ENCODE measurements around the gene CSTF2. TPM values are rescaled to one million over a fixed set of nuclear protein-coding genes. Genes with fewer than 3 reads are reported as not detected.
A peak's percentile ranks its signal among the peaks of the same experiment; 100 is the strongest.

CSTF2 gene
- total RNA-seq, 3 donors from 2014 or later (not counting 1 experiment from before 2014, with no cell fraction given) = 6.6 to 9.5 (median 8.3) TPM

- Histone ChIP-seq H3K9me3 (ENCODE audit: control insufficient read depth, insufficient read depth, low read length) (no peaks in the 10 kb centered on the region), H3K36me3 (ENCODE audit: control insufficient read depth, insufficient read depth, low read length) (no peaks in the 10 kb centered on the region), H3K27ac (ENCODE audit: low read length) (no peak overlapping the region), H3K27me3 (ENCODE audit: control insufficient read depth, insufficient read depth, low read length) (no peaks in the 10 kb centered on the region), H3K4me3 (ENCODE audit: low read length) (no peak overlapping the region), H3K4me1 (ENCODE audit: control insufficient read depth, insufficient read depth, low read length) (peaks cover 7% of the 10 kb centered on the region)
- ATAC-seq (no peak), DNase-seq (no peak)
- no peak overlapping the region for H3K27ac Mint-ChIP-seq
- H3K4me3 Mint-ChIP-seq = no peak overlapping the region
- WGBS (ENCODE audit: insufficient coverage) = 83% methylated on average over 2 of the region's 2 CpGs
- peaks cover 6 to 8% of the 10 kb centered on the region in 2 donors for H3K4me1 Mint-ChIP-seq
- TF ChIP-seq, protein P1, sequence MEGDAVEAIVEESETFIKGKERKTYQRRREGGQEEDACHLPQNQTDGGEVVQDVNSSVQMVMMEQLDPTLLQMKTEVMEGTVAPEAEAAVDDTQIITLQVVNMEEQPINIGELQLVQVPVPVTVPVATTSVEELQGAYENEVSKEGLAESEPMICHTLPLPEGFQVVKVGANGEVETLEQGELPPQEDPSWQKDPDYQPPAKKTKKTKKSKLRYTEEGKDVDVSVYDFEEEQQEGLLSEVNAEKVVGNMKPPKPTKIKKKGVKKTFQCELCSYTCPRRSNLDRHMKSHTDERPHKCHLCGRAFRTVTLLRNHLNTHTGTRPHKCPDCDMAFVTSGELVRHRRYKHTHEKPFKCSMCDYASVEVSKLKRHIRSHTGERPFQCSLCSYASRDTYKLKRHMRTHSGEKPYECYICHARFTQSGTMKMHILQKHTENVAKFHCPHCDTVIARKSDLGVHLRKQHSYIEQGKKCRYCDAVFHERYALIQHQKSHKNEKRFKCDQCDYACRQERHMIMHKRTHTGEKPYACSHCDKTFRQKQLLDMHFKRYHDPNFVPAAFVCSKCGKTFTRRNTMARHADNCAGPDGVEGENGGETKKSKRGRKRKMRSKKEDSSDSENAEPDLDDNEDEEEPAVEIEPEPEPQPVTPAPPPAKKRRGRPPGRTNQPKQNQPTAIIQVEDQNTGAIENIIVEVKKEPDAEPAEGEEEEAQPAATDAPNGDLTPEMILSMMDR (IDR thresholded peaks at IDR 0.05) = no peak
- no peaks in the 10 kb centered on the region for H3K9me3 Mint-ChIP-seq
- intact Hi-C loops (cut with micrococcal nuclease) = no loop called here
- H3K27me3 Mint-ChIP-seq (ENCODE audit: low read depth in 2 of 2) = peaks cover 26 to 41% of the 10 kb centered on the region in 2 donors
- H3K36me3 Mint-ChIP-seq = no peaks in the 10 kb centered on the region
Observed at GRCh38 chrX:100817340-100817739, 2.9 kb upstream of the CSTF2 start.

GRCh38 chrX:100819534-100819836 is 706 bp upstream of the CSTF2 start:
- Histone ChIP-seq H3K27ac (ENCODE audit: low read length) (peak overlapping the region; percentile 85), H3K9me3 (ENCODE audit: control insufficient read depth, insufficient read depth, low read length) (no peaks in the 10 kb centered on the region), H3K36me3 (ENCODE audit: control insufficient read depth, insufficient read depth, low read length) (peaks cover 10% of the 10 kb centered on the region), H3K4me1 (ENCODE audit: control insufficient read depth, insufficient read depth, low read length) (peaks cover 7% of the 10 kb centered on the region), H3K27me3 (ENCODE audit: control insufficient read depth, insufficient read depth, low read length) (no peaks in the 10 kb centered on the region), H3K4me3 (ENCODE audit: low read length) (peak overlapping the region; percentile 82)
- intact Hi-C loops (cut with micrococcal nuclease) = no loop called here
- H3K36me3 Mint-ChIP-seq = no peaks in the 10 kb centered on the region
- peaks cover 14 to 22% of the 10 kb centered on the region in 2 donors for H3K27me3 Mint-ChIP-seq (ENCODE audit: low read depth in 2 of 2)
- no peaks in the 10 kb centered on the region for H3K9me3 Mint-ChIP-seq
- H3K27ac Mint-ChIP-seq = peak overlapping the region; percentile 85 to 89
- peak overlapping the region; percentile 82 for H3K4me3 Mint-ChIP-seq
- 10% methylated on average over 15 of the region's 15 CpGs for WGBS (ENCODE audit: insufficient coverage)
- H3K4me1 Mint-ChIP-seq = peaks cover 6 to 8% of the 10 kb centered on the region in 2 donors
- DNase-seq (no peak), ATAC-seq (no peak)
- TF ChIP-seq, protein P1 (IDR thresholded peaks at IDR 0.05) = no peak

DNA sequence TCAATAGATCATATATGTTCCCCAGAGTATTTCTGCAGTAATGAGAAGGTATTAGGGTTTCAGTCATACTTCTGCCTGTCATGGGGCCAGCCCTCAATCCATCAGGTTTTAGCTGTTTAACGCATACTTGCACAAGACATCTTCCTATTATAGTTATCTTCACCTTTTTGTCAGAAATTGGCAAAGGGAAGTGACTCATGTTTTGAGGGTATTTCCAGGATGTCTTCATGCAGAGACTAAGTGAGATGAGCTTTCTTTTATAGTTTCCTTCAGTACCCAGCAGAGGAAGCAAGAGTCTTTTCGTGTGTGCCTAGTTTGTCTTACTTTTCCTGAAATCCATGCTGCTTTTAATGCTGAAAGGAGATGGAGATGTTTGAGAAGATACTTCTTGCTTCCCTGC is 9.5 kb downstream of the CSTF2 start:
- peak in 1 of 3 donors; percentile 46 for ATAC-seq
- intact Hi-C loops (cut with micrococcal nuclease) = no loop called here
- Histone ChIP-seq H3K9me3 (ENCODE audit: control insufficient read depth, insufficient read depth, low read length) (no peaks in the 10 kb centered on the region), H3K36me3 (ENCODE audit: control insufficient read depth, insufficient read depth, low read length) (peaks cover 36% of the 10 kb centered on the region), H3K27ac (ENCODE audit: low read length) (no peak overlapping the region), H3K27me3 (ENCODE audit: control insufficient read depth, insufficient read depth, low read length) (no peaks in the 10 kb centered on the region), H3K4me1 (ENCODE audit: control insufficient read depth, insufficient read depth, low read length) (no peaks in the 10 kb centered on the region), H3K4me3 (ENCODE audit: low read length) (no peak overlapping the region)
- Mint-ChIP-seq H3K27me3 (ENCODE audit: low read depth in 2 of 2) (no peaks in the 10 kb centered on the region), H3K9me3 (no peaks in the 10 kb centered on the region), H3K27ac (no peak overlapping the region), H3K36me3 (no peaks in the 10 kb centered on the region), H3K4me3 (no peak overlapping the region), H3K4me1 (peaks cover 0 to 3% of the 10 kb centered on the region in 2 donors)
- DNase-seq = peak in 1 of 2 donors; percentile 65
- 43% methylated on average over 1 of the region's 2 CpGs for WGBS (ENCODE audit: insufficient coverage)
- TF ChIP-seq, protein P1 (IDR thresholded peaks at IDR 0.05) = no peak

DNA sequence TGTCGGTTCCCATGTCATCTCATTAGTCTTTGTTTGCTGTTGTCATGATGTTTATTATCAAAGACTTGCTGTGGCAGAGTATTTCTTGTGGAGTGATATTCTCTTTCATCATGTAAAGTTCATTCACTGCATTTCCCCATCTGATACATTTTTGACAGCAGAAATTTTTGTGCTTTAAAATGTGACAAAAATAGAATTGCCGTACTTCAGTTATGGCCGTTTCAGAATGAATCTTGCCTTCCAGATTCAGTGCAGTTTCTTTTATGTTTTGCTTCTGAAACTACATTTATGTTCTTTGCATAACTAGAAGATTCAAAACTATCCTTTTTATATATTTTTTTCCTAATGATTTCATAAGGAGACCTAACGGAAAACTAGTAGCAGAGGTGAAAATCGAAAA is 10.0 kb downstream of the CSTF2 start:
- no peak for ATAC-seq
- Mint-ChIP-seq H3K4me3 (no peak overlapping the region), H3K27ac (no peak overlapping the region), H3K36me3 (no peaks in the 10 kb centered on the region), H3K9me3 (no peaks in the 10 kb centered on the region), H3K27me3 (ENCODE audit: low read depth in 2 of 2) (no peaks in the 10 kb centered on the region), H3K4me1 (peaks cover 0 to 3% of the 10 kb centered on the region in 2 donors)
- TF ChIP-seq, protein P1 (IDR thresholded peaks at IDR 0.05) = no peak
- Histone ChIP-seq H3K36me3 (ENCODE audit: control insufficient read depth, insufficient read depth, low read length) (peaks cover 35% of the 10 kb centered on the region), H3K27ac (ENCODE audit: low read length) (no peak overlapping the region), H3K4me3 (ENCODE audit: low read length) (no peak overlapping the region), H3K9me3 (ENCODE audit: control insufficient read depth, insufficient read depth, low read length) (no peaks in the 10 kb centered on the region), H3K4me1 (ENCODE audit: control insufficient read depth, insufficient read depth, low read length) (no peaks in the 10 kb centered on the region), H3K27me3 (ENCODE audit: control insufficient read depth, insufficient read depth, low read length) (no peaks in the 10 kb centered on the region)
- intact Hi-C loops (cut with micrococcal nuclease) = no loop called here
- no peak for DNase-seq
- 84% methylated on average over 3 of the region's 5 CpGs for WGBS (ENCODE audit: insufficient coverage)
